Cortex of kidney (tissue), 1 donor: Measurements from ENCODE around the gene FAM120C.

Experiments
- DNase-seq: peaks from one replicate; lab custom pipeline; 2025; lab: John Stamatoyannopoulos, UW

Gene FAM120C

DNA sequence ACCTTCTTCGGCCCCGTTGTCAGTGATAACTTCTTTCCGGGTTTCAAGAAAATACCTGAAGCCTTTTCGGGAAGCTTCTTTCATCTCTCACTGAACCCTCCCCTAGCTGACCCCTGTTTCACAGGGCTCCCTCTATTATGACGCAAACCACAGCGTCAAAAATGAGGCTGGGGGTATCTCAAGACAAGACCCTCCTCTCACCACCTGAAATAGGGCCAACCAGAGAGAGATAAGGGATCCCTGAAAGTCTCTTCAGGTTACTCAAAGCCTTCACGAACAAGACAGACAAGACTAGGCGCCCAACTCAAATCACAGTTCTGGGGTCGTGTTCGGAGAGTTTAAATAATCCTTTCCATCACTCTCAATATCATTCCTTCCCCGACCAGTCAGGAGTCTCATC is 140.0 kb downstream of the FAM120C start:
- no peak for DNase-seq

DNA sequence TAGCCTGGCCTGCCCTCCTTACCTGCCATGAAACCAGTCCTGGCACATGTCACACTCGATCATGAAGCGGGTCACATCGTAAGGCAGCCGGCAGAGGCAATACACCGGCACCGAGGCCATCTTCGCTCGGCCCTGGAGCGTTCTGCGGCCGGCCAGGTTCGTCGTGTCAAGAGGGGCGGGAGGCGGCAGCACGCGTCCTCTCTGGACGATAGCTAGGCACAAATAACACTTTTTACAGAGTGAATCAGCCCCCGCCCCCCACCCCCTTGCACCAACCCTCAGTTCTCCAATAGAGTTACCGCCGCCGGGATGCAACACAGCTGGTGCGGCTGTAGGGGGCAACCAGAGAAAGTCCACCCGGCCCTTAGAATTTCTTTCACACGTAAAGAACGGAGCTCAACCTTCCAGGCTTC is 140.4 kb downstream of the FAM120C start:
- DNase-seq, result no peak

DNA sequence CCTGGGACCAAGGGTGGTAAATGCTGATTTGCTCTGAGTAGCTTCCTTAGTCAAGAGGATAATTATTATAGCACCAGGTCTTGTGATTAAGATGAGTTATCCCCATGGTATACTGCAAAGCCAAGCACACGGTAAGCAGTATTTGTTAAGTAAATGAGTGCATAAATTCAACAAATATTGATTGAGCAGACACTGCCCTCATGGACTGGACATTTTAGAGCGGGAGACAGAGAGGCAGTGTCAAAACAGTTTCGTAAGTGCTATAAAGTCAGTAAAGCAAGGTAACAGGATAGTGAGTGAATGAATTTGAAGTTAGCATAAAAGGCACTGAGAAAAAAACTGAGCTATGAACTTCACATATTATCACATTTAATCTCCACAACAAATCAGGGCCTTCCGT is 152.7 kb downstream of the FAM120C start:
- no peak for DNase-seq

DNA sequence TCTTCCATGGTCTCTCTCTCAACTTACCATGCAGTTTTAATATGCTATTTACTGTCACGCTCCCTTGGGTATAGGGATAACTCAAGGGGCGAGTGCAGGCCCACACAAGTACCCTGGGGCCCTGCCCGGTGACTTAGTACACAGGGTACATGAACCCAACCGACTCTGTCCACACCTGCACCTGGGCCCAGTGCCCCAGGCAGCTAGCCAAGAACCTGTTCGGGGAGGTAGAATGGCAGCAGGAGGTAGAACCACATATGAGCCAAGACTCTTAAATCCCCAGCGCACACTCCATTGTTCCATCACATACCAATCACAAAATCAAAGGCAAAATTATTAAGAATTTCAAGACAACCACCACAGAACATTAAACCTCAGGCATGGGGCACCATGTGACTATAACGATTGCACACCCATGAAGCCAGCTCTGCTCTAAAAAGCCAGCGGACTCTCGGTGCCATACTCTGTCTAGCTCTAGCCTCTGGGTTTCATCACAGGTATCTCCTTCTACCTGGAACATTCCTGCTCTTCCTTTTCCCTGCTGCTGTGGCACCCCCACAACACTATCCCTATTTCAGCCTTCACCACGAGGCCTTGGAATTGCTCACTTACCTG is 153.4 kb downstream of the FAM120C start:
- DNase-seq, result no peak

DNA sequence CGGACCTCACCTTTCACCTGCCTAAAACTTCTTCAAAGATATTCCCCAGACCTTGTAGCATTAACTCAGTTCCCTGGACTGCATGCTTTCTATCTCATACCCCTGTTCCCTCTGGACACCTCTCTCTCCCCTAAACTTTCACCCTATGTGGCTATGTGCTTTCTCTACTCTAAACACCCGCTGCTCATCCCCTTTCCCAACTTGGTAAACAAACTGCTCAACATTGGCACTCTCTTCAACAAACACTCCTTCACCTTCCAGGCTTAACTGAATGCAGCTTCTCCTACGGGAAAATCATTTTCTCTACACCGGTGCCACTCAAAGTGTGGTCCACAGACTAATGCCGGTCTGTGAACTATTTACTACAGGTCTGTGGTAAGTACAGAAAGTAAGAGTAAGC is 158.7 kb downstream of the FAM120C start:
- no peak for DNase-seq
